Mammary epithelial cell (primary cell): ENCODE measurements around the gene APOBEC3A.
A peak's percentile ranks its signal among the peaks of the same experiment; 100 is the strongest.

ENCODE experiments used
- EZH2 ChIP-seq: IDR thresholded peaks from 2 replicates; pipeline ENCODE4 v1.6.1; 2012; ENCODE audit warnings: low read length, inconsistent platforms, borderline replicate concordance
- TF ChIP-seq, protein P1 (sequence below), 2 donors: IDR thresholded peaks in 1 of 2; conservative IDR thresholded peaks in 1 of 2; 2 replicates each; pipeline ENCODE4 v1.5.1; 2011 to 2012; ENCODE audit warnings: inconsistent platforms in 2 of 2, low read length in 2 of 2, mild to moderate bottlenecking in 2 of 2, control low read depth in 1 of 2, low read depth in 1 of 2; ENCODE audit not compliant: insufficient read depth in 1 of 2; ENCODE audit errors: extremely low read depth in 1 of 2

DNA sequence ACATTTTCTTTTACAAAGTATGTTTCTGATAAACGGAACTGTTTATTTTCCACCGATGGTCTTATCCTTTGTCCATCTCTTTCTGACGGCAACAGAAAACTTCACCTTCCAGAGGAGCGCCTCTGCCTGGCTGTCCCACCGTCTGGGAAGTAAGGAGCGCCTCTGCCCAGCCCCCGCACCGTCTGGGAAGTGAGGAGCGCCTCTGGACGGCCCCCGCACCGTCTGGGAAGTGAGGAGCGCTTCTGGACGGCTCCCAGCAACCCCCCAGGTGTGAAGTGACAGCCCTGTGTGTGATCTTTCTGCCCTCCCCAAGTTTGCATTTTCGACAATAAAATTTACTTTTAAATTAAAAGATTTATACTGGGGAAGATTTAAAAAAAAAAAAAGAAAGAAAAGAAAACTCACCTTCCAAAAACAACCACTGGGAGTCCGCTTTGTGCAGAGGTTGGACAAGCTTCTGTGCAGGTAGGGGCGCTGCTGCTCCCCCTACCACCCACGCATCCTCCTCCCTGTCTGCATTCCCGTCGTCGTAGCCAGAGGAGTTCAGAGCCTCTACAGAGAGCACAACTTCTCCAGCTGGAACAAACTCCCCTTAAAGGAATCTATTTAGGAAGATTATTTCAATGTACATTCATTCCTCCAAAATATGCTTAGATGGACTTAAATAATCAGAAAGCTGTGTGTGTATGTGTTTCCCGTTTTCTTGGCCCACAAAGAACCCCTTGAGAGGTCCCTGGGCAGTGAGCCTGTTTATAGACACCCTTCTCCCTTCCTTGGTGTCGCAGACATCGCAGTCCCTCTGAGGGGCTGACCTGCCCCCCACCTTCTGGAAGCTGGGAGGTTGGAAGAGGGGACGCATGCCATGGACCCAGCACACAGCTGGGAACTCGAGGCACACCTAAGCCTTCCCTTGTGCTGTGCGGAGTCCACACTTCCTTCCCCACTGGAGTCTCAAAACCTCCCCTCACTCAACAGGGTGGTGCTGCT, 23.9 kb downstream of the APOBEC3A start:
- no peak for TF ChIP-seq EZH2
- TF ChIP-seq, protein P1, sequence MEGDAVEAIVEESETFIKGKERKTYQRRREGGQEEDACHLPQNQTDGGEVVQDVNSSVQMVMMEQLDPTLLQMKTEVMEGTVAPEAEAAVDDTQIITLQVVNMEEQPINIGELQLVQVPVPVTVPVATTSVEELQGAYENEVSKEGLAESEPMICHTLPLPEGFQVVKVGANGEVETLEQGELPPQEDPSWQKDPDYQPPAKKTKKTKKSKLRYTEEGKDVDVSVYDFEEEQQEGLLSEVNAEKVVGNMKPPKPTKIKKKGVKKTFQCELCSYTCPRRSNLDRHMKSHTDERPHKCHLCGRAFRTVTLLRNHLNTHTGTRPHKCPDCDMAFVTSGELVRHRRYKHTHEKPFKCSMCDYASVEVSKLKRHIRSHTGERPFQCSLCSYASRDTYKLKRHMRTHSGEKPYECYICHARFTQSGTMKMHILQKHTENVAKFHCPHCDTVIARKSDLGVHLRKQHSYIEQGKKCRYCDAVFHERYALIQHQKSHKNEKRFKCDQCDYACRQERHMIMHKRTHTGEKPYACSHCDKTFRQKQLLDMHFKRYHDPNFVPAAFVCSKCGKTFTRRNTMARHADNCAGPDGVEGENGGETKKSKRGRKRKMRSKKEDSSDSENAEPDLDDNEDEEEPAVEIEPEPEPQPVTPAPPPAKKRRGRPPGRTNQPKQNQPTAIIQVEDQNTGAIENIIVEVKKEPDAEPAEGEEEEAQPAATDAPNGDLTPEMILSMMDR (conservative IDR thresholded peaks at IDR 0.05 in 1 of 2, IDR thresholded peaks at IDR 0.05 in 1 of 2; ENCODE audit: extremely low read depth in 1 of 2, insufficient read depth in 1 of 2, low read depth in 1 of 2, low read length in 2 of 2): peak; percentile 42 to 68
